ENCODE data around the gene FUOM. TPM values are rescaled to one million over a fixed set of nuclear protein-coding genes. Genes with fewer than 3 reads are reported as not detected.

The FUOM gene
- total RNA-seq, 1 donor from 2014 or later: 20.4 TPM

DNA sequence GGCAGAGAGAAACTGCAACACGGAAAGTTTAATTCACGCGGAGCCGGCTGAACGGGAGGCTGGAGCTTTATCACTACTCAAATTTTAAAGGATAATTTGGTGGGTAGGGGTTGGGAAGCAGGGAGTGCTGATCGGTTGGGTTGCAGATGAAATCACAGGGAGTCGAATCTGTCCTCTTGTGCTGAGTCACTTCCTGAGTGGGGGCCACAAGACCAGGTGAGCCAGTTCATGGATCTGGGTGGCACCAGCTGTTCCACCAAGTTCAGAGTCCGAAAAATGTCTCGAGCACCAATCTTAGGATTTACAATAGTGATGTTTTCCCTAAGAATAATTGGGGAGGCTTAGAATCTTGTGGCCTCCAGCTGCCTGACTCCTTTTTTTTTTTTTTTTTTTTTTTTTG lies 14.3 kb downstream of the FUOM start:
- H3K36me3 Mint-ChIP-seq: no peaks in the 10 kb centered on the region
- H3K9me3 Mint-ChIP-seq: no peaks in the 10 kb centered on the region
- H3K27ac Mint-ChIP-seq: no peak overlapping the region
- no peaks in the 10 kb centered on the region for H3K4me1 Mint-ChIP-seq (ENCODE audit: unreplicated experiment)
- H3K4me3 Mint-ChIP-seq: no peak overlapping the region
- H3K27me3 Mint-ChIP-seq: peaks cover 24% of the 10 kb centered on the region
- TF ChIP-seq, protein P1, sequence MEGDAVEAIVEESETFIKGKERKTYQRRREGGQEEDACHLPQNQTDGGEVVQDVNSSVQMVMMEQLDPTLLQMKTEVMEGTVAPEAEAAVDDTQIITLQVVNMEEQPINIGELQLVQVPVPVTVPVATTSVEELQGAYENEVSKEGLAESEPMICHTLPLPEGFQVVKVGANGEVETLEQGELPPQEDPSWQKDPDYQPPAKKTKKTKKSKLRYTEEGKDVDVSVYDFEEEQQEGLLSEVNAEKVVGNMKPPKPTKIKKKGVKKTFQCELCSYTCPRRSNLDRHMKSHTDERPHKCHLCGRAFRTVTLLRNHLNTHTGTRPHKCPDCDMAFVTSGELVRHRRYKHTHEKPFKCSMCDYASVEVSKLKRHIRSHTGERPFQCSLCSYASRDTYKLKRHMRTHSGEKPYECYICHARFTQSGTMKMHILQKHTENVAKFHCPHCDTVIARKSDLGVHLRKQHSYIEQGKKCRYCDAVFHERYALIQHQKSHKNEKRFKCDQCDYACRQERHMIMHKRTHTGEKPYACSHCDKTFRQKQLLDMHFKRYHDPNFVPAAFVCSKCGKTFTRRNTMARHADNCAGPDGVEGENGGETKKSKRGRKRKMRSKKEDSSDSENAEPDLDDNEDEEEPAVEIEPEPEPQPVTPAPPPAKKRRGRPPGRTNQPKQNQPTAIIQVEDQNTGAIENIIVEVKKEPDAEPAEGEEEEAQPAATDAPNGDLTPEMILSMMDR (conservative IDR thresholded peaks at IDR 0.05): no peak
- no peak for DNase-seq (ENCODE audit: extremely low spot score, unreplicated experiment)

- TF ChIP-seq, protein P1 (conservative IDR thresholded peaks at IDR 0.05): no peak
- DNase-seq (ENCODE audit: extremely low spot score, unreplicated experiment): no peak
- H3K4me3 Mint-ChIP-seq: no peak overlapping the region
- no peak overlapping the region for H3K27ac Mint-ChIP-seq
- no peaks in the 10 kb centered on the region for H3K4me1 Mint-ChIP-seq (ENCODE audit: unreplicated experiment)
- H3K27me3 Mint-ChIP-seq: peaks cover 24% of the 10 kb centered on the region
- H3K9me3 Mint-ChIP-seq: no peaks in the 10 kb centered on the region
- H3K36me3 Mint-ChIP-seq: no peaks in the 10 kb centered on the region
These were observed 14.9 kb downstream of the FUOM start for GRCh38 chr10:133342942-133343341.

- no peak overlapping the region for H3K27ac Mint-ChIP-seq
- H3K4me1 Mint-ChIP-seq (ENCODE audit: unreplicated experiment): no peaks in the 10 kb centered on the region
- H3K36me3 Mint-ChIP-seq: no peaks in the 10 kb centered on the region
- no peak overlapping the region for H3K4me3 Mint-ChIP-seq
- TF ChIP-seq, protein P1 (conservative IDR thresholded peaks at IDR 0.05): no peak
- H3K9me3 Mint-ChIP-seq: no peaks in the 10 kb centered on the region
- DNase-seq (ENCODE audit: extremely low spot score, unreplicated experiment): no peak
- peaks cover 24% of the 10 kb centered on the region for H3K27me3 Mint-ChIP-seq
These were observed 15.8 kb downstream of the FUOM start for GRCh38 chr10:133341983-133342382.

DNA sequence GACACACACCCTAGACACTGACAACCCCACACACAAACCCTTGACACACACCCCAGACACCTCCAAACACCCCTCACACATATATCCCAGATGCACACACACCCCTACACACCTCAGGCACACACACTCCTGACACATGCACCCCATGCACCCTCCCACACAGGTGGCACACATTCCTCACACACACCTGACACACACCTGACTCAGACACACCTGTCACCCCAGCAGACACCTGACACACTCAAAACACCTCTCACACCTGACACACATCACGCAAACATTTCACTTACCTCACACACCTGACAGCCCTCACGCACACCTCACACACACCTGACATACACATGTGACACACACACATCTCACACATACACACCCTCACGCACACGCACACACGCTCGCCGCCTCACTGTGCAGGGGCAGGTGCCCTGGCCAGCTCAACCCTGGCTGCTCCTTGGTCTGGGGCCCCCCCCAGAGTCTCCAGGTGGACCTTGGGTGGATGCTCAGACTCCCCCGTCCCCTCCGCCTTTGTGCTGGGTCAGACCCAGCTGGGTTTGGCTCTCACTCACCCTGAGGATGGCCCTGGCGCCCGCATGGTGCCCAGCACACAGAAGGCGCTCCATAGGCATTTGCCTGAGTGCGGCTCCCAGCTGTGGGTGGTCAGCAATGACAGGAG lies 18.0 kb downstream of the FUOM start:
- H3K9me3 Mint-ChIP-seq: no peaks in the 10 kb centered on the region
- peaks cover 24% of the 10 kb centered on the region for H3K27me3 Mint-ChIP-seq
- DNase-seq (ENCODE audit: extremely low spot score, unreplicated experiment): no peak
- H3K36me3 Mint-ChIP-seq: no peaks in the 10 kb centered on the region
- no peak overlapping the region for H3K27ac Mint-ChIP-seq
- no peaks in the 10 kb centered on the region for H3K4me1 Mint-ChIP-seq (ENCODE audit: unreplicated experiment)
- no peak overlapping the region for H3K4me3 Mint-ChIP-seq
- TF ChIP-seq, protein P1 (conservative IDR thresholded peaks at IDR 0.05): no peak

- no peak for DNase-seq (ENCODE audit: extremely low spot score, unreplicated experiment)
- TF ChIP-seq, protein P1 (conservative IDR thresholded peaks at IDR 0.05): no peak
- Mint-ChIP-seq H3K27ac (no peak overlapping the region), H3K36me3 (no peaks in the 10 kb centered on the region), H3K27me3 (peaks cover 31% of the 10 kb centered on the region), H3K9me3 (no peaks in the 10 kb centered on the region), H3K4me3 (no peak overlapping the region), H3K4me1 (ENCODE audit: unreplicated experiment) (no peaks in the 10 kb centered on the region)
These were observed 19.4 kb downstream of the FUOM start for GRCh38 chr10:133338080-133339071.

Data from type B pancreatic cell (in vitro differentiated cells).